Transverse colon (tissue), 4 donors: ENCODE results near the gene MUSTN1.

Experiments used
- POLR2A ChIP-seq: fragments of 450-650 bp; IDR thresholded peaks from one replicate; pipeline ENCODE4 v1.6.1; 2016; ENCODE audit warnings: antibody characterized with exemption, mild to moderate bottlenecking, moderate library complexity
- POLR2AphosphoS5 ChIP-seq, 3 donors: sonication (generic); formaldehyde crosslinking; IDR thresholded peaks; one replicate each; pipeline ENCODE4 v1.6.1; 2016; ENCODE audit warnings: antibody characterized with exemption in 3 of 3
- TF ChIP-seq, protein P1 (sequence below), 5 experiments: fragments of 200-600 bp in 3 of 5; fragments of 450-650 bp in 2 of 5; sonication (generic) in 3 of 5; IDR thresholded peaks; 1 replicate in 2 of 5; 2 replicates in 3 of 5; pipeline ENCODE4 v1.5.1; 2016 to 2017; ENCODE audit warnings: antibody characterized with exemption in 5 of 5, inconsistent platforms in 3 of 5, mild to moderate bottlenecking in 2 of 5, moderate library complexity in 1 of 5

DNA sequence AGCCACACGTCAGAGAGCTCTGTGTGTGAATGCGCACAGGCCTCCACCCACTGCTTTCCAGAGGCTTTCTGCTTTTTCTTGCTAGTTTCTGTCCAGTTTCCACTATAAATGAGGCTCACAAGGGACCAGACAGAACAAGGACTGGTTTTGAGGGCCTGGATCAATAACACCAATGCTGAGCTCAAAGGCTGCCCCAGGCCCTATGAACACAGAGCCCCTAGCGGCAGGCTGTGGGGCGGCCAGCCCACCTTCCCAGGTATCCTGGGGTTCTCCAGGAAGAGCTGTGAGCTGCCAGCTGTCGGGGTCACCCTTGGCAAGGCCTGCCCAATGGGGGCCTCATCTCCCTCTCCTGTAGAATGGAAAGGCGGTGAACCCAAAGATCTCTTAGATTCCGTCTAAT, 42.4 kb downstream of the MUSTN1 start:
- TF ChIP-seq, protein P1, sequence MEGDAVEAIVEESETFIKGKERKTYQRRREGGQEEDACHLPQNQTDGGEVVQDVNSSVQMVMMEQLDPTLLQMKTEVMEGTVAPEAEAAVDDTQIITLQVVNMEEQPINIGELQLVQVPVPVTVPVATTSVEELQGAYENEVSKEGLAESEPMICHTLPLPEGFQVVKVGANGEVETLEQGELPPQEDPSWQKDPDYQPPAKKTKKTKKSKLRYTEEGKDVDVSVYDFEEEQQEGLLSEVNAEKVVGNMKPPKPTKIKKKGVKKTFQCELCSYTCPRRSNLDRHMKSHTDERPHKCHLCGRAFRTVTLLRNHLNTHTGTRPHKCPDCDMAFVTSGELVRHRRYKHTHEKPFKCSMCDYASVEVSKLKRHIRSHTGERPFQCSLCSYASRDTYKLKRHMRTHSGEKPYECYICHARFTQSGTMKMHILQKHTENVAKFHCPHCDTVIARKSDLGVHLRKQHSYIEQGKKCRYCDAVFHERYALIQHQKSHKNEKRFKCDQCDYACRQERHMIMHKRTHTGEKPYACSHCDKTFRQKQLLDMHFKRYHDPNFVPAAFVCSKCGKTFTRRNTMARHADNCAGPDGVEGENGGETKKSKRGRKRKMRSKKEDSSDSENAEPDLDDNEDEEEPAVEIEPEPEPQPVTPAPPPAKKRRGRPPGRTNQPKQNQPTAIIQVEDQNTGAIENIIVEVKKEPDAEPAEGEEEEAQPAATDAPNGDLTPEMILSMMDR (IDR thresholded peaks at IDR 0.05) = no peak
- TF ChIP-seq POLR2A (no peak), POLR2AphosphoS5 (IDR thresholded peaks at IDR 0.05) (no peak)
